Memory B cell (primary cell): ENCODE results near the gene SHOC1.
"Not testable (repeated sequence)": the region's sequence is repeated elsewhere in the genome, so short reads cannot be mapped to it uniquely, and the experiment has no call there.

ENCODE experiments used
- ATAC-seq: fragments of 150-1000 bp; cut with Tn5 transposase; 2 replicates; pipeline ENCODE4 v1.10.0; 2021; ENCODE audit warnings: low read depth, mild to moderate bottlenecking, moderate library complexity
- DNase-seq, 2 donors: peaks; one replicate each; pipeline ENCODE4 v3.0.0; 2022; ENCODE audit warnings: low spot score in 2 of 2
- H3K27ac Mint-ChIP-seq: one replicate; pipeline ENCODE4 v1.8.0; 2022; ENCODE audit warnings: mild to moderate bottlenecking, moderate library complexity, mixed read lengths
- H3K27me3 Mint-ChIP-seq: one replicate; pipeline ENCODE4 v1.8.0; 2022; ENCODE audit warnings: mixed read lengths
- H3K36me3 Mint-ChIP-seq: one replicate; pipeline ENCODE4 v1.8.0; 2022; ENCODE audit warnings: mild to moderate bottlenecking, mixed read lengths
- H3K4me1 Mint-ChIP-seq: one replicate; pipeline ENCODE4 v1.8.0; 2022; ENCODE audit warnings: mixed read lengths
- H3K4me3 Mint-ChIP-seq: one replicate; pipeline ENCODE4 v1.8.0; 2022; ENCODE audit warnings: mild to moderate bottlenecking, moderate library complexity, mixed read lengths
- H3K9me3 Mint-ChIP-seq: one replicate; pipeline ENCODE4 v1.8.0; 2022; ENCODE audit warnings: mixed read lengths

The SHOC1 gene

DNA sequence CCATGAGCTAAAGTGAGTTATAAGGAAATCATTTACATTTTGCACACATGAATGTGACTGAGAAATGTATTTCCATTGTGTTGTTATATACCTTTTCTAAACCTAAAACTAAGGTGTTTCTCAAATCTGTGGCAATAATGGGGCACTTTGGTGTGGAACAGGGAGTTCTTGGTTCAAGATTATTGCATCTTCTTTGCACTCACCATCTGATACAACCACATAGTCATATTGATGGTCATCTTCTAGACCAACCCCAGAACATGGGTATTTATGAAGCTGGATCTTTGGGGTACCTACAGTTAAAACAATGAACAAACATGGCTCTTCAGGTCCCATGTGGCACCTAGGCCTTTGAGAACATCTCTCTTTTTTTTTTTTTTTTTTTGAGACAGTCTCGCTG, 24.6 kb upstream of the SHOC1 start:
- no peaks in the 10 kb centered on the region for H3K9me3 Mint-ChIP-seq
- H3K27me3 Mint-ChIP-seq = no peaks in the 10 kb centered on the region
- no peak overlapping the region for H3K4me3 Mint-ChIP-seq
- DNase-seq (no peak), ATAC-seq (no peak)
- H3K27ac Mint-ChIP-seq = no peak overlapping the region
- H3K36me3 Mint-ChIP-seq = no peaks in the 10 kb centered on the region
- H3K4me1 Mint-ChIP-seq = no peaks in the 10 kb centered on the region

DNA sequence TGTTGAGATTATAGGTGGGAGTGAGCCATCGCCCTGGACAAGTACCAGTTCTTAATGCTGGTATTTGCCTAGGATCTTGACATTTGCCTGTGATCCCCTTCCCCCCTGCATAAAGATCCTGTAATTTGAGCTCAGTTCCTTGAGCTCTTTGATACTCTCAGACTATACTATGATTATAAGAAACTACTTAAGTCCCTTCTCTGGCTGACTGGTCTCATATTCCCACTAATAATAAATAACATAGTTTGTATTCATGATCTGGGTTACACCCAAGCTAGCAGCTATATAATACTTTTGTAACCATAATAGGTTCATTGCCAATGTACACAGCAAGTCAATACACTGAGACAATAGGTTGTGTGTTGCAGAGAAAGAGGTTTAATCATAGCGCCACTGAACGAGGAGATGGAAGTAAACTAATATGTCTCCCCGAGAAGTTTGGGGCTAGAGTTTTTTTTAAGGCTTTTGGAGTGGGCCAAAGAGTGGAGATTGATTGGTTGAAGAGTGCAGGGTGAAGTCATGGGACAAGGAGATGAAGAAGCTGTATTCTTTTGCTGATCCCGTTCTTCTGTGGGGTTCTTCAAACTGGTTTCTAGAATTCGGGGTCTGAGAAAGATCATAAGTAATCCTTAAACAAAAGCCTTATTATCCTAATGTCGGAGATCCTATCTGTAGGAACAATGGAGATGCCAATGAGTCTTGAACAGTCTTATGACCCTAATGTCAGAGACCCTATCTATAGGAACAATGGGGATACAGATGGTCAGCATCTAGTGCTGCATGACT, 20.7 kb upstream of the SHOC1 start:
- no peak for DNase-seq
- no peaks in the 10 kb centered on the region for H3K27me3 Mint-ChIP-seq
- H3K36me3 Mint-ChIP-seq = no peaks in the 10 kb centered on the region
- no peak overlapping the region for H3K27ac Mint-ChIP-seq
- H3K9me3 Mint-ChIP-seq = no peaks in the 10 kb centered on the region
- no peak for ATAC-seq
- no peak overlapping the region for H3K4me3 Mint-ChIP-seq
- H3K4me1 Mint-ChIP-seq = peaks cover 3% of the 10 kb centered on the region

GRCh38 chr9:111812337-111812736, 17.6 kb upstream of the SHOC1 start:
- no peaks in the 10 kb centered on the region for H3K36me3 Mint-ChIP-seq
- no peaks in the 10 kb centered on the region for H3K9me3 Mint-ChIP-seq
- H3K27me3 Mint-ChIP-seq = no peaks in the 10 kb centered on the region
- H3K4me3 Mint-ChIP-seq = no peak overlapping the region
- ATAC-seq (no peak), DNase-seq (no peak)
- H3K27ac Mint-ChIP-seq = no peak overlapping the region
- H3K4me1 Mint-ChIP-seq = peaks cover 3% of the 10 kb centered on the region

DNA sequence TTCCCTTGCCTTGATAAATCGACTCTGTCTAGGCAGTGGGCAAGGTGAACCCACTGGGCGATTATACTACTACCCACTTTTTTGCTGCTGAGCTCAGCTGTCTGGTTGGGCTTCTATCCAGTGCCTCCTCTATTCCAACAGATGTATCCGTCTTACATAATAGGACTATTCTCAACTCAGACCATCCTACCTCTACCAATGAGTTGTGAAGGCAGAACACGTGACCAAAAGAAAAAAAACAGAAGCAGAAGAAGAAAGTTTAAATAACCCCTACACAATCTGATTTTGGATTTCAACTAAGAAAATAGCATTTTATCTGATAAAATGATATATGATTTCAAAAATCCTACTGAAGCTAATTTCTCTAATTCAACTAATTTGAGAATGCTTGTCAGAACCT, 16.2 kb upstream of the SHOC1 start:
- Mint-ChIP-seq H3K36me3 (no peaks in the 10 kb centered on the region), H3K27ac (no peak overlapping the region), H3K4me3 (no peak overlapping the region), H3K9me3 (no peaks in the 10 kb centered on the region), H3K4me1 (peaks cover 3% of the 10 kb centered on the region), H3K27me3 (no peaks in the 10 kb centered on the region)
- DNase-seq = no peak
- ATAC-seq = no peak

DNA sequence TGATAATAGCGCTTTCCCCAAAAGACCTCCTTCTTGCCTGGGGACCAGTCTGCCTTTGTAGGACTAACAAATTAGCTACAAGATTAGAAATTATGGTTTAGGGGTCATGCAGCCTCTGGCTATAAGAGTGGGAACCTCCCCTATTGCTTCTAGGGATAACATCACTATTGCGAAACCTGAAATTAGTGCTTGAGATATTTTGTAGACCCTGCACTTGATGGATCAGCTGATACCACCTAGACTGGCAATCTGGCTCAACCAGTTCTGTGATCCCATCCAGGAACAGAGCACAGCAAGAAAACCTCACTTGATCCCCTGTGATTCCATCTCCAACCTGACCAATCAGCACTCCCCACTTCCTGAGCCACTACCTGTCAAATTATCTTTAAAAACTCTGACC, 15.7 kb upstream of the SHOC1 start:
- H3K9me3 Mint-ChIP-seq, H3K27ac Mint-ChIP-seq, H3K4me1 Mint-ChIP-seq, ATAC-seq, H3K36me3 Mint-ChIP-seq, DNase-seq, H3K4me3 Mint-ChIP-seq, H3K27me3 Mint-ChIP-seq: not testable (repeated sequence)

DNA sequence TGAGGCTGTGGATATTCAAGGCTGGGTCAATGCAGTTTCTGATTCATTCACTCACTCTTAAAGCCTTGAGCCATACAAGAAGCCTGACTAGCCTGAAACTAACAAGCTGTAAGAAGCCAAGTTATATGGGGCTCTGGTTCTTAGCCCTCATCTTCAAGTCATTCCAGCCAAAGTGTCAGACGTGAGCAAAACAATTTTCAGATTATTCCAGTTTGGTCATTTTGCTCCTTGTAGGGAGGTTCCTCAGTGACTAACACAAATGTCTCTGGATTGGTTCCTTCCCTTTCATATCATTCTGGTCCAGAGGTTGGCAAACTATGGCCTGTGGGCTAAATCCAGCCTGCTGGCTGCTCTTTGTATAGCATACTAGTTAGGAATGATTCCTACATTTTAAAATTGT, 12.5 kb upstream of the SHOC1 start:
- no peaks in the 10 kb centered on the region for H3K4me1 Mint-ChIP-seq

GRCh38 chr9:111806259-111806658, 11.5 kb upstream of the SHOC1 start:
- no peaks in the 10 kb centered on the region for H3K9me3 Mint-ChIP-seq
- no peak overlapping the region for H3K4me3 Mint-ChIP-seq
- DNase-seq (no peak), ATAC-seq (no peak)
- H3K36me3 Mint-ChIP-seq = no peaks in the 10 kb centered on the region
- H3K27me3 Mint-ChIP-seq = no peaks in the 10 kb centered on the region
- H3K27ac Mint-ChIP-seq = no peak overlapping the region
- no peaks in the 10 kb centered on the region for H3K4me1 Mint-ChIP-seq

More for the DNA sequence above, 12.5 kb upstream of the SHOC1 start:
- Mint-ChIP-seq H3K9me3 (no peaks in the 10 kb centered on the region), H3K27me3 (no peaks in the 10 kb centered on the region), H3K36me3 (no peaks in the 10 kb centered on the region), H3K4me3 (no peak overlapping the region), H3K27ac (no peak overlapping the region)
- DNase-seq = no peak
- no peak for ATAC-seq

- Mint-ChIP-seq H3K27ac (no peak overlapping the region), H3K9me3 (no peaks in the 10 kb centered on the region), H3K4me3 (no peak overlapping the region), H3K27me3 (no peaks in the 10 kb centered on the region), H3K36me3 (no peaks in the 10 kb centered on the region), H3K4me1 (no peaks in the 10 kb centered on the region)
- DNase-seq = no peak
- no peak for ATAC-seq
Observed at GRCh38 chr9:111805830-111806241, 11.1 kb upstream of the SHOC1 start.

- no peak for ATAC-seq
- H3K27ac Mint-ChIP-seq = no peak overlapping the region
- H3K27me3 Mint-ChIP-seq = no peaks in the 10 kb centered on the region
Observed at GRCh38 chr9:111805262-111805661, 10.5 kb upstream of the SHOC1 start.

GRCh38 chr9:111804636-111805035, 9.9 kb upstream of the SHOC1 start:
- Mint-ChIP-seq H3K4me3 (no peak overlapping the region), H3K27ac (no peak overlapping the region), H3K27me3 (no peaks in the 10 kb centered on the region), H3K9me3 (no peaks in the 10 kb centered on the region), H3K4me1 (no peaks in the 10 kb centered on the region), H3K36me3 (no peaks in the 10 kb centered on the region)
- DNase-seq = no peak
- ATAC-seq = no peak

More at GRCh38 chr9:111805262-111805661, 10.5 kb upstream of the SHOC1 start:
- H3K4me1 Mint-ChIP-seq = no peaks in the 10 kb centered on the region
- no peak overlapping the region for H3K4me3 Mint-ChIP-seq
- no peaks in the 10 kb centered on the region for H3K36me3 Mint-ChIP-seq
- no peaks in the 10 kb centered on the region for H3K9me3 Mint-ChIP-seq
- DNase-seq = no peak

- ATAC-seq (no peak), DNase-seq (no peak)
- Mint-ChIP-seq H3K9me3 (no peaks in the 10 kb centered on the region), H3K27me3 (no peaks in the 10 kb centered on the region), H3K4me1 (no peaks in the 10 kb centered on the region), H3K36me3 (no peaks in the 10 kb centered on the region), H3K4me3 (no peak overlapping the region), H3K27ac (no peak overlapping the region)
Observed at GRCh38 chr9:111803924-111804323, 9.2 kb upstream of the SHOC1 start.

DNA sequence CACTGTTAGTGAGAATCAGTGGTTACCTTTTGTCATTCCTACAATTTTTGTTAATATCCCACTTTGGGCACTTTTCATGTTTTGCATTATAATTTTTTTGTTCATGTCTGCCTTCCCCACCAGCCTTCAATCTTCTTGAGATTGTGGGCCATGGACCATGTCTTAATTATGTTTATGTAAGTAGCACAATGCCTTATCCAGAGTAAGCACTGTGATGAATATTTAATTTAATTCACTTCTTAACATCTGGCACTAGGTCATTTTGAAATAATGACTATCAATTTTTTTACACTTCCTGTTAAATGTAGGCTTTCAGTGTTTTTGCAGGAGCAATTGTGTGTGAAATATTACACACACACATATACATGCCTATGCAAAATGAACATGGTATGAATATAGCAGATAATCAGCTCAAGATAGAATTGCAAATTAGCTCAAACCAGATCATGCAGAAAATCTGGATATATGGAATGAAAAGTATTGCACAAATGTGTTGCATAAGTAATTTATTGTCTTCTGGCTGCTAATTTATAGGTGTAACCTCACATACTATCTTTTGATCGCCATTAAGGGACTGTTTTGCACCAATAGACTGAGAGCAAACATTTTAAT, 5.3 kb upstream of the SHOC1 start:
- Mint-ChIP-seq H3K4me1 (no peaks in the 10 kb centered on the region), H3K9me3 (no peaks in the 10 kb centered on the region), H3K27me3 (no peaks in the 10 kb centered on the region), H3K4me3 (no peak overlapping the region), H3K36me3 (no peaks in the 10 kb centered on the region), H3K27ac (no peak overlapping the region)
- ATAC-seq = no peak
- DNase-seq = no peak

DNA sequence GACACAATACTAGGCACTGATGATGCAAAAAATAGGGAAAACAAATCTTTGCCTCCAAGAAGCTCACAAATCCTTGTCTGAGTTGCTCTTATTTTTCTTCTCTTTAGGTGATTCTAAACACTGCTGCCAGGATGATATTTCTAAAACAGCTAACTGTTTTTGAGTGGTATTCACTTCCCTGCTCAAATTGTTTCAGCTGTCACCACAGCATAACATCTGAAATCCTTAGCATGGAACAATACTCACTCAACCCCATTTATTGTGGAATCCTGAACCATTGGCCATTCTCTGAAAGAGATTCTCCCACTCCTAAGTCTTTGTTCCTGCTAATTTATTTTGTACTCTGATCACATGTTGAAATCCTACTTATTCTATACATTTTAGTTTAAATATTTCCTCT, 4.8 kb upstream of the SHOC1 start:
- Mint-ChIP-seq H3K36me3 (no peaks in the 10 kb centered on the region), H3K9me3 (no peaks in the 10 kb centered on the region), H3K27ac (no peak overlapping the region), H3K4me1 (no peaks in the 10 kb centered on the region), H3K4me3 (no peak overlapping the region), H3K27me3 (no peaks in the 10 kb centered on the region)
- DNase-seq (no peak), ATAC-seq (no peak)

GRCh38 chr9:111798786-111799185, 4.0 kb upstream of the SHOC1 start:
- no peak for ATAC-seq

DNA sequence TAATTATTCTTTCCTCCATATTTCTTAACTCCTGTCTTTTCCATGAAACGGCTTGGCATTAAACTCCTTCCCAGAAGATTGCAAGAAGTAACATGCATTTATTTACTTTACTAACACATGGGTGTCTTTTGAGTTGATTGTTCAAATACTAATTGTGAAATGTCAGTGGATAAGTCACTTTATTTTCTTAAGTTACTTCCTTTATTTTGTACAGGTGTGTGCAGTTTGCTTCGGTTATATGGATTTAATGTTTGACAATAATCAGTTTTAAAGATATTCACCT, 761 bp upstream of the SHOC1 start:
- Mint-ChIP-seq H3K27ac (no peak overlapping the region), H3K27me3 (no peaks in the 10 kb centered on the region)

More at GRCh38 chr9:111798786-111799185, 4.0 kb upstream of the SHOC1 start:
- no peaks in the 10 kb centered on the region for H3K36me3 Mint-ChIP-seq
- H3K27me3 Mint-ChIP-seq = no peaks in the 10 kb centered on the region
- no peaks in the 10 kb centered on the region for H3K9me3 Mint-ChIP-seq
- no peak for DNase-seq
- no peak overlapping the region for H3K27ac Mint-ChIP-seq
- H3K4me1 Mint-ChIP-seq = no peaks in the 10 kb centered on the region
- no peak overlapping the region for H3K4me3 Mint-ChIP-seq

More for the DNA sequence above, 761 bp upstream of the SHOC1 start:
- no peaks in the 10 kb centered on the region for H3K4me1 Mint-ChIP-seq
- H3K4me3 Mint-ChIP-seq = no peak overlapping the region
- H3K9me3 Mint-ChIP-seq = no peaks in the 10 kb centered on the region
- DNase-seq (no peak), ATAC-seq (no peak)
- no peaks in the 10 kb centered on the region for H3K36me3 Mint-ChIP-seq
